ENCODE measurements around the gene LLGL2.
"Not testable (repeated sequence)": the region's sequence is repeated elsewhere in the genome, so short reads cannot be mapped to it uniquely, and the experiment has no call there.

LLGL2 gene

DNA sequence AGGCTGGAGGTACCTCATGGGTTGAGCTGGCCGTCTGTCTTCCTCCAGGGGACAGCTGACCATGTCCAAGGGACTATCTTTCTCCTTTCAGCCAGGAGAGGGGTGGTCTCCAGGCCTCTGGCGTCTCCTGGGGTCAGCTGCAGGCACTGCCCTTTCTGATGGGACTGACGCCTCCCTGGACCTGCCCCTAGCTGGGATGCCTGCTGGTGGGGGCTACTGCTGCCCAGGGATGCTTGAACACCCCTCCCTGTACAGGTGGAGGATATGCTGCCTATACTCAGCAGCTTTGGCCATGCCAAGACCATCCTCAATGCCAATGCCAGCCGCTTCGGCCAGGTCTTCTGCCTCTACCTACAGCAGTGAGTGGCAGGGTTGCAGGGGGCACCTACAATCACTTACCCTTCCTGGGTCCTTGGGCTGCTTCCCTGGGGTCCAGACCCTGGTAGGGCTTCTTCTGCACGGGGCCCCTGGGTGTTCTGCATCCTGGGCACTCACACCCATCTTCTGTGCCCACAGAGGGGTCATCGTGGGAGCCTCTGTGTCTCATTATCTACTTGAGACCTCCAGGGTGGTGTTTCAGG lies 66.3 kb downstream of the LLGL2 start:
- no peak overlapping the region for H3K27ac ChIP-seq (replicated peaks)
- no peak for DNase-seq (ENCODE audit: low read depth in 1 of 2, low spot score in 1 of 2)
- no peak overlapping the region for H3K4me3 ChIP-seq (replicated peaks; ENCODE audit: insufficient read depth, low read length)
- peaks cover 16% of the 10 kb centered on the region for H3K27me3 ChIP-seq (ENCODE audit: insufficient read depth, poor library complexity, severe bottlenecking)
- TF ChIP-seq SPI1 (IDR thresholded peaks at IDR 0.05; ENCODE audit: borderline replicate concordance, low read depth): no peak
- TF ChIP-seq, protein P1, sequence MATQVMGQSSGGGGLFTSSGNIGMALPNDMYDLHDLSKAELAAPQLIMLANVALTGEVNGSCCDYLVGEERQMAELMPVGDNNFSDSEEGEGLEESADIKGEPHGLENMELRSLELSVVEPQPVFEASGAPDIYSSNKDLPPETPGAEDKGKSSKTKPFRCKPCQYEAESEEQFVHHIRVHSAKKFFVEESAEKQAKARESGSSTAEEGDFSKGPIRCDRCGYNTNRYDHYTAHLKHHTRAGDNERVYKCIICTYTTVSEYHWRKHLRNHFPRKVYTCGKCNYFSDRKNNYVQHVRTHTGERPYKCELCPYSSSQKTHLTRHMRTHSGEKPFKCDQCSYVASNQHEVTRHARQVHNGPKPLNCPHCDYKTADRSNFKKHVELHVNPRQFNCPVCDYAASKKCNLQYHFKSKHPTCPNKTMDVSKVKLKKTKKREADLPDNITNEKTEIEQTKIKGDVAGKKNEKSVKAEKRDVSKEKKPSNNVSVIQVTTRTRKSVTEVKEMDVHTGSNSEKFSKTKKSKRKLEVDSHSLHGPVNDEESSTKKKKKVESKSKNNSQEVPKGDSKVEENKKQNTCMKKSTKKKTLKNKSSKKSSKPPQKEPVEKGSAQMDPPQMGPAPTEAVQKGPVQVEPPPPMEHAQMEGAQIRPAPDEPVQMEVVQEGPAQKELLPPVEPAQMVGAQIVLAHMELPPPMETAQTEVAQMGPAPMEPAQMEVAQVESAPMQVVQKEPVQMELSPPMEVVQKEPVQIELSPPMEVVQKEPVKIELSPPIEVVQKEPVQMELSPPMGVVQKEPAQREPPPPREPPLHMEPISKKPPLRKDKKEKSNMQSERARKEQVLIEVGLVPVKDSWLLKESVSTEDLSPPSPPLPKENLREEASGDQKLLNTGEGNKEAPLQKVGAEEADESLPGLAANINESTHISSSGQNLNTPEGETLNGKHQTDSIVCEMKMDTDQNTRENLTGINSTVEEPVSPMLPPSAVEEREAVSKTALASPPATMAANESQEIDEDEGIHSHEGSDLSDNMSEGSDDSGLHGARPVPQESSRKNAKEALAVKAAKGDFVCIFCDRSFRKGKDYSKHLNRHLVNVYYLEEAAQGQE (IDR thresholded peaks at IDR 0.05; ENCODE audit: insufficient replicate concordance, low read depth): no peak
- TF ChIP-seq, protein P2, sequence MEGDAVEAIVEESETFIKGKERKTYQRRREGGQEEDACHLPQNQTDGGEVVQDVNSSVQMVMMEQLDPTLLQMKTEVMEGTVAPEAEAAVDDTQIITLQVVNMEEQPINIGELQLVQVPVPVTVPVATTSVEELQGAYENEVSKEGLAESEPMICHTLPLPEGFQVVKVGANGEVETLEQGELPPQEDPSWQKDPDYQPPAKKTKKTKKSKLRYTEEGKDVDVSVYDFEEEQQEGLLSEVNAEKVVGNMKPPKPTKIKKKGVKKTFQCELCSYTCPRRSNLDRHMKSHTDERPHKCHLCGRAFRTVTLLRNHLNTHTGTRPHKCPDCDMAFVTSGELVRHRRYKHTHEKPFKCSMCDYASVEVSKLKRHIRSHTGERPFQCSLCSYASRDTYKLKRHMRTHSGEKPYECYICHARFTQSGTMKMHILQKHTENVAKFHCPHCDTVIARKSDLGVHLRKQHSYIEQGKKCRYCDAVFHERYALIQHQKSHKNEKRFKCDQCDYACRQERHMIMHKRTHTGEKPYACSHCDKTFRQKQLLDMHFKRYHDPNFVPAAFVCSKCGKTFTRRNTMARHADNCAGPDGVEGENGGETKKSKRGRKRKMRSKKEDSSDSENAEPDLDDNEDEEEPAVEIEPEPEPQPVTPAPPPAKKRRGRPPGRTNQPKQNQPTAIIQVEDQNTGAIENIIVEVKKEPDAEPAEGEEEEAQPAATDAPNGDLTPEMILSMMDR (IDR thresholded peaks at IDR 0.05; ENCODE audit: insufficient read depth, low read length): no peak
- TF ChIP-seq POLR2AphosphoS5 (IDR thresholded peaks at IDR 0.05; ENCODE audit: low read depth): no peak
- no peak for TF ChIP-seq GABPA (IDR thresholded peaks at IDR 0.05; ENCODE audit: low read depth)

DNA sequence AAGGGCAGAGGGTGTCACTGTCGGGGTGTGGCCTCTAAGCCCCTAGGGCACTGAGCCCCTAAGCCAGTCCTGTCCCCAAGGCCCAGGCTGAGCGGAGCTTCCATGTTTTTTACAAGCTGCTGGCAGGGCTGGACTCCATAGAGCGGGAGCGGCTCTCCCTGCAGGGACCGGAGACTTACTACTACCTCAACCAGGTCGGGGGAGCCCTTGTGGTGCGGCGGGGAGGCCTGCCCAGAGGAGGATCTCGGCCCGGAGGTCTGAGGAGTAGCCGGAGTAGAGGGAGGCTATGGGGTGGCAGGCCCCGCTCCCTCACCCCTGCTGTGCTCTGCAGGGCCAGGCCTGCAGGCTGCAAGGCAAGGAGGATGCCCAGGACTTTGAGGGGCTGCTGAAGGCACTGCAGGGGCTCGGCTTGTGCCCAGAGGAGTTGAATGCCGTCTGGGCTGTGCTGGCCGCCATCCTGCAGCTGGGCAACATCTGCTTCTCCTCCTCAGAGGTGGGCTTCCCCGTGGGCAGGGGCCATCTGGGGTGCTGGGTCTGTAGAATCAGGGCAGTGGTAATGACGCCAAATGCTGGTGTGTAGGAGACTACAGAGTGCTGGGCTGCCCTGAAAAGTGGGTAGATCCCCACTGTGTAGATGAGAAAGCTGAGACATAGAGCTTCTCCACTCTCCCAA lies 67.0 kb downstream of the LLGL2 start:
- H3K27ac ChIP-seq (replicated peaks): no peak overlapping the region
- TF ChIP-seq GABPA (IDR thresholded peaks at IDR 0.05; ENCODE audit: low read depth): no peak
- TF ChIP-seq, protein P1 (IDR thresholded peaks at IDR 0.05; ENCODE audit: insufficient replicate concordance, low read depth): no peak
- DNase-seq (ENCODE audit: low read depth in 1 of 2, low spot score in 1 of 2): no peak
- H3K27me3 ChIP-seq (ENCODE audit: insufficient read depth, poor library complexity, severe bottlenecking): peaks cover 10% of the 10 kb centered on the region
- no peak overlapping the region for H3K4me3 ChIP-seq (replicated peaks; ENCODE audit: insufficient read depth, low read length)

DNA sequence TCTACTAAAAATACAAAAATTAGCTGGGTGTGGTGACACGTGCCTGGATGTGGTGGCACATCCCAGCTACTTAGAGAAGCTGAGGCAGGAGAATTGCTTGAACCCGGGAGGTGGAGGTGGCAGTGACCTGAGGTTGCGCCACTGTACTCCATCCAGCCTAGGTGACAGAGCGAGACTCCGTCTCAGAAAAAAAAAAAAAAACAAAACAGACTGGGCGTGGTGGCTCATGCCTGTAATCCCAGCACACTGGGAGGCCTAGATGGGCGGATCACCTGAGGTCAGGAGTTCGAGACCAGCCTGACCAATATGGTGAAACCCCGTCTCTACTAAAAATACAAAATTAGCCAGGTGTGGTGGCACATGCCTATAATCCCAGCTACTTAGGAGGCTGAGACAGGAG lies 67.9 kb downstream of the LLGL2 start:
- not testable (repeated sequence) for H3K4me3 ChIP-seq (replicated peaks; ENCODE audit: insufficient read depth, low read length)

DNA sequence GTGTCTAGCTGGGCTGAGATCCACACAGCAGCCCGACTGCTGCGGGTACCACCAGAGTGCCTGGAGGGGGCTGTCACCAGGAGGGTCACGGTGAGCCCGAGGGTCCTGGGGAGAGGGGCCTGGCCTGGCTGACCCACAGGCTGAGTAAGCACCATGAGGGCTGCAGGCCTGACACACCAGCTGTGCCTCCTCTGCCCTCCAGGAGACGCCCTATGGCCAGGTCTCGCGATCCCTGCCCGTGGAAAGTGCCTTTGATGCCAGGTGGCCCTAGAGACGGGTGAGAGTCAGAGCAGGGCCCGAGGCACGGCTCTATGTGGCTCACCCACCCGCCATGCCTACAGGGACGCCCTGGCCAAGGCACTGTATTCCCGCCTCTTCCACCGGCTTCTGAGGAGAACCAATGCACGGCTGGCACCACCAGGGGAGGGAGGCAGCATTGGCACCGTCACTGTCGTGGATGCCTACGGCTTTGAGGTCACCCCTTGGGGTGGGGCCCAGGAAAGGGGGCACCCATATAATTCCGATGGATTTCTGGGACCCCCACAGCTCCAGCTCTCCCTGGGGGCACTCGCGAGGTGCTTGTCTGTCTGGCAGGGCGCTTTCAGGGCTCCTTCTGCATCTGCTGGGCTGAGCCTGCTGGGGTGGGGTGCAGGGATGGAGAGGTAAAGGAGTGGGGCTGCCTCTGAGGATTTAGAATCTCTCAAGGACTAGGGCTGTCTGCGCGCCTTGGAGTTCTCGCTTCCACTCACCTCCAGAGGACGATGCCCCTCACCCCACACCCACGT lies 69.2 kb downstream of the LLGL2 start:
- no peak for DNase-seq (ENCODE audit: low read depth in 1 of 2, low spot score in 1 of 2)
- Histone ChIP-seq H3K27ac (replicated peaks) (no peak overlapping the region), H3K4me3 (replicated peaks; ENCODE audit: insufficient read depth, low read length) (no peak overlapping the region), H3K27me3 (ENCODE audit: insufficient read depth, poor library complexity, severe bottlenecking) (no peaks in the 10 kb centered on the region)
- TF ChIP-seq, protein P2 (IDR thresholded peaks at IDR 0.05; ENCODE audit: insufficient read depth, low read length): no peak
- TF ChIP-seq GABPA (IDR thresholded peaks at IDR 0.05; ENCODE audit: low read depth) (no peak), SPI1 (IDR thresholded peaks at IDR 0.05; ENCODE audit: borderline replicate concordance, low read depth) (no peak), POLR2AphosphoS5 (IDR thresholded peaks at IDR 0.05; ENCODE audit: low read depth) (no peak)
- TF ChIP-seq, protein P1 (IDR thresholded peaks at IDR 0.05; ENCODE audit: insufficient replicate concordance, low read depth): no peak

More for the DNA sequence above, 67.9 kb downstream of the LLGL2 start:
- H3K27ac ChIP-seq (replicated peaks); DNase-seq (ENCODE audit: low read depth in 1 of 2, low spot score in 1 of 2); H3K27me3 ChIP-seq (ENCODE audit: insufficient read depth, poor library complexity, severe bottlenecking): not testable (repeated sequence)
